Activated CD8-positive, alpha-beta memory T cell treated with anti-CD3 and anti-CD28 coated beads for 4 hours (primary cell): ENCODE data around the gene CAPZB.

Source experiments
- DNase-seq, 2 donors: peaks; one replicate each; pipeline ENCODE4 v3.0.0-alpha.2; 2020; ENCODE audit warnings: low read depth in 2 of 2

The CAPZB gene

DNA sequence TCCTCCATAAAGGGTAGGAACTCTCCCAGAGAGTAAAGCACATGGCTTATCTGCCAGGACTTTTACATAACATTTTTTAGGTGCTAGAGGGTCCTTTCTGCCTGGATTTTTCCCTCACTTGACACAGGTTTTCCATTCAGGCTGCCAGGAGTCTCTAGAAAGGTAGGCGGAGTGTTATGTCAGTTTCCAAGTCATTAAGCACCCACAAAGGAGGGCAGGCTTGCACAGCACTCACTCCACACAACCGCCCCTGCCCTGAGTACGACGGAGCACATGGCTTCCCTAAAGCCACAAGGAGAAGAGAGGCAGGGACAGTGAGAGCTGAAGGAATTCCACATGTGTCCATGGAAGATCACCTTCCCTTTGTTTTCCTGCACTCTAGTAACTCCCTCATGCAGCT is 55.7 kb downstream of the CAPZB start:
- no peak for DNase-seq

DNA sequence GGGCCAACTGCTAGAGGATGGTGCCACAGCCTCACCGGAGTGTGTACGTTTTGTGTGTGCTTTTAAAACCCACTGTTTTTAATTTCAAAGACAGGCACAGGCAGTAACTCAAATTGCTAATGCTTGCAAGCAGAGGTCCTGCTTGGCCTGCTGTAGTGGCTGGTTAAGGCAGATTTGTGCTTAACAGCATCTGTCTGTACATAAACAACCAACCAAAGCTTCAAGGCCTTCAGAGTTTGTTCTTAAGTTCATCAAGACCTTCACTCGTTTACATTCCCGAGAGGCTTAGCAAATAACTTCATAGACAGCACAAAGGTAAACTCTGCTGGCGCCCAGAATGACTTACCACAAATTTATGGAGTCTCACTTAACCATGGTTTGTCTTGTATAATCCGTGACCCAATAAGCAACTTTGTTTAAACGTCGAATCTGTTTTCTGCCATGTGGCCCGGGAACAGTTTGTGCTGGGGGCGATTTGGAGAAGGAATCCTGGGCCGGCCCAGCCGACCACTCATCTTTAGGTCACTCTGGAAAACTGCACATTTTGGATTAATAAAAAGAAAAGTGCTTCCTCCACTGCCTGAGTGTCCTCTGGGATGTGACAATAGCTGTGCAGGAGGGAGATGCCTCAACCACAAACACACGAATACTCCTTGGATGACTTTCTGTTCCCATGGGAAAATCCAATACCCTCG is 58.1 kb downstream of the CAPZB start:
- no peak for DNase-seq

DNA sequence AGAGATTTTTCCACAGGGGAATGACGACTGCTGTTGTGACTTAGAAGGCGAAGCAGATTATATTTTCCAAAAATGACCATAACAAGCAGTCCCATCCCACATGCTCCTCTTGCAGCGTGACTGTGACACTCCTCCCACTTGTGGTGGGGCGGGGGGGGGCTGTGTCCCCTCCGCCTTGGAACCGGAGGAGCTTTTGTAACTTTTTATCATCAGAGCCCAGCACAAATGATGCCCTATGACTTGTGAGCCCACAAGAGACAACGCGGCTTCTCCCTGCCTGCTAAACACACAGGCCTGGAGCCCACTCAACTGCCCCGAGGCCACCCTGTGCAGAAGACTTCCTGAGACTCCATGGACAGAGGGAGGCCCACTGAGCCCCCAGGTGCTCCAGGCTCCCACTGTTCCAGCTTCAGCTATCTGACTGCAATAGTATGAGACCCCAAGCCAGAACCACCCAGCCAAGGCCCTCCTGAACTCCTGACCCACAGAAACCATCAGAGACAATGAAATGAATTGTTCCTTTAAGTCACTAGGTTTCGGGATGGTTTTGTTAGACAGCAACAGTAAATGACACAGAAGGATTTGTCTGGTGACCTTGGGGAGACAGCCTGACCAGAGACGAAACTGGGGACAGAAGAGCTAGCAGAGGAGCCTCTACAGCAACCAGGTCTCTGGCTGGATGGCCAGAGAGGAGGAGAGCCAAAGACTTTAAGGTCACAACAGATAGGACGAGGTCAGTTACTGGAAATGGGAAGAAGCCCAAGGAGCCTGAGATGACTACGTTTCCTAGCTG is 58.8 kb downstream of the CAPZB start:
- no peak for DNase-seq

DNA sequence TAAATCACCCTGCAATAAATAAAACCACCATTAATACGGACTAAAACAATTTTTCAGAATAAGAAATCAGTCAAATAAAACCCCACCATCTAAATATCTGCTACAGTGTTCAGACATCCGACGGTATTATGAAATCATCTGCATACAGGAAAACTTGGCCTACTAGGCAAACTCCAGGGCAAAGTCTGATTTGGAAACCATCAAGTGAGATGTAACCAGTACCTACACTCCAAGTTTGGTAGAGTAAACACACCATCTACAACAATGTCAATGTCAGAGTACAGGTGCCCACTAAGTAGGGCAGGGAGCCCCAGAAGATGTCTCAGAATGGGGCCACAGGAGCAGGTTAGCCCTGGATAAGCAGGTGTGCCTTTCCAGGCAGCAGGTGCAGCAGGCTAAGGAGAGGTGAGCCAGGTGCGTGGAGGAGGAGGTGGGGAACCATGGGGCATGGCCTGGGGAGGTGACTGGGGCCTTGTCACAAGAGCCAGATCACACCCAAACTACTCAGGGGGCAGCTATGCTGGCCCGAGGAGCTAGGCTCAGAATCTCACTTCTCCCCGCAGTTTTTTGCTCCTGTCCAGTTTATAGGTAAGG is 59.6 kb downstream of the CAPZB start:
- no peak for DNase-seq

DNA sequence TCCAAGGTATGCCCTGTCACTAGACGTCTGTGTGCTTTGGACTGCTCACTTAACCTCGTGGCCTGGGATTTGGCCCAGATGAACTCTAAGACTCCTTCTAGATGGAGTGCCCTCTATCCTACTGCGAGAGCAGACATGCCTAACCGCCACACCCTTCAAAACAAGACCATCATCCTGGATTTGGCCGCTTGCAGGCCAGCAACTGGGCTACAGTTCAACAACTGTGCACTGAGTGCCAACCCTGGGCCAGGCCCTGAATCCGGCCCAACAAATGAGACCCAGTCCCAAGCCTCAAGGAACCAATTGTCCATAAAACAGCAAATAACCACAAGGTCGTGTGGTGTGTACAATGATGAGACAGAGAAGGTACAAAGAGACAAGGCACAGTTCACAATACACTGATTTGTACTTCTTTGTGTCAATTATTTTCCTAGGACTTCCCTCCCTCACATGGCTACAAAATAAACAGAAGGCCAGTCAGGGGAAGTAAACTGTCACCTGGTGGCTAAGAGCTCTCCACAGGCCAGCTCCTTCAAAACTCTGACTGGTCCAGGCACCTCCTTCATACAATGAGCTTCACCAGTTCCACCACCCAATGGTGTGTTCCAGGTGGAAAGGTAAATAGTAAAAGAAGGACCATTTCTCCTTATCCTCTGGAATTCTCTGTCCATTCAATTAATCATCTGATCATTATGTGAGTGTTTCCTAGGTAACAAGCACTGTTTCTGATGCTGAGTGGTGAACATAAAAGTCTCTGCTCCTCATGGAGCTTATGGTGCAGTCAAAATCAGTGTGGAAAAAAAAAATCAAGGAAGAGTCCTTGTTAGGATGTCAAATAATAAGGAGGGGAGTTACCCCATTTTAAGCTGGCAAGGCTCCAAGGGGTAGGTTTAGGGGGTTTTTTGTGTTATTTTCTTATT is 60.4 kb downstream of the CAPZB start:
- no peak for DNase-seq

DNA sequence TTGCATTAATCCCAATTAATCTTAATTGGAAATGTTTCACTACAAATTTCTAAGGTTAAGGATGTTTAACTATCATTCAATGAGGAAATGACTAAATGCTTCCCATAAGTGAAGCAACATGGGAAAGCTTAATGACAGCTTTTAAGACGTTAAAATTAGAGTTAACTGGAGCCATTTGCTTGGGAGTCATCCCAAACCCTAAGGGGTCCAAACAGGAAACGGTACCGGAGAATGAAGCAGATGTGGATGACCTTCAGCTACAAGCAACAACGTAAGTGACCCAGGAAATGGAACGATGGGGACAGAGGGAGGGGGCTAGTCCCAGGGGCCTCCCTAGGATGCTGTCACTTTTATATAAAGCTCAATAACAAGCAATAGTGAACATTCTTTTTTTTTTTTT is 62.2 kb downstream of the CAPZB start:
- no peak for DNase-seq

DNA sequence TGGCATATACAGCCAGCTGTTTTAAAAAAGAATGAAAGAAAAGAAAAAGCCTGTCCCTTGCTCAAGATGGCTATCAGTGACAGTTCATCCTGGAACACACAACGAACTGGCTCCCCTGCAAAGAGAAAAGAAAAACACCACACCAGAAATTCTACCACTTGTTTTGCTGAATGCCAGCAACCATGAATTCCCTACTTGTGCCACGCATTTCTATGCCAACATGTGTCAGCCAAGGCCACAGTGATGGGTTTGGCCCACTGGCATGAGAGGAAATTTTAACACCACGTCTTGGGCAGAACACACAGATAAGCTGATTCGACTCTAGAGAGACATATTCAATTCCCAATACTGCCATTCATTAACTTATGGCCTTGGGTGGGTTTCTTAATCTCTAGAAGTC is 64.0 kb downstream of the CAPZB start:
- DNase-seq = no peak

DNA sequence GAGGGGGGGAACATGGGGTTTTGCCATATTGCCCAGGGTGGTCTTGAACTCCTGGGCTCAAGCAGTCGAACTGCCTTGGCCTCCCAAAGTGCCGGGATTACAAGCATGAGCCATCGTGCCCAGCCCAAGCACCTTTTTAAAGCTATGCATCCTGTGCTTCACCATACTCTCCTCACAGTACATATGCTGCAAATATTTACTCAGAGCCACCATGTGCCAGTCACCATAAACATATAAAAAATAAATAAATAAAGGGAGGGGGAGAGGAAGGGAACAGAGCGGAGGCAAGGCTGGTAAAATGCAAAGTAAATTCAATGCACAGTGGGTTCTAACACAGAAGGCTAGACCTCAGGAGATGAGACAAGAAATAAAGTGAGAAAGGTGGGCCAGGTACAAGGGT is 64.7 kb downstream of the CAPZB start:
- DNase-seq = no peak

DNA sequence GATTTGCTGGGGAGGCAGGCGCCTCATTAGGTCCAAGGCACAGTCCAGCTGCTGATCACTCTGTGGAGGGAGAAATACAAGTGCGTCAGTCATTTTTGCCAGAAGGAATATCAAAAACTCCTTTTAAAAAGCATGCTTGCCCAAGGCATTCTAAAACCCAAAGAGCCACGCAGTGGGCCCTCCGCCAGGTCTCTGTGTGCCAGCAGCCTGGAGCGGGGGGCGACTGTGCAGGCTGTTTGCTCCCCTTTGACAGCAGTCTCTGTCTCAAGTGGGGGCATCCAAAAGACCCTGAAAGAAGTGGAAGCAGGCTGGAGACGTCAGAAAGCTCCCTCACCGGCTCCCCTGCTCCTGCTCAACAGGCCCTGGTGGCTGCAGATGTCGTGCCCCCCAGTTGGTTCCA is 65.6 kb downstream of the CAPZB start:
- no peak for DNase-seq

DNA sequence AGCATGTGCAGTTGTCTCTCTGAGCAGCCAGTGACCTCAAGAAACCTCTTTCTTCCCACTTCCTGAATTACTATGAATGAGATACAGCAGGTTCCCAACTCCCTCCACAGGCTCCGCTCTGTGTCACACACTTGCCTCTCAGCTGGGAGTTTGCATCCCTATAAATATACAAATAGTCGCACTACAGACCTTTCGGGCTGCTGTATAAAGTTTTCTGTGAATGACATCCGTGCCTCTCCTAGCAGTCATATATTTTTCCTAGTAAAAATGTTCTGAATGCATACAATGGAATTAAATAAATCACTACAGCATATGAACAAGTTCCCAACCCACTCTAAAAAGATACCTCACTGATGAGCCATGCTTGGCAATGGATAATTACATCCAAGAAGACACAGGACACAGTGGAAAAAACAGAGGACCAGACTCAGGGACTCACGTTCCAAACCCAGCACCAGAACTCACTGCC is 66.8 kb downstream of the CAPZB start:
- DNase-seq = no peak

DNA sequence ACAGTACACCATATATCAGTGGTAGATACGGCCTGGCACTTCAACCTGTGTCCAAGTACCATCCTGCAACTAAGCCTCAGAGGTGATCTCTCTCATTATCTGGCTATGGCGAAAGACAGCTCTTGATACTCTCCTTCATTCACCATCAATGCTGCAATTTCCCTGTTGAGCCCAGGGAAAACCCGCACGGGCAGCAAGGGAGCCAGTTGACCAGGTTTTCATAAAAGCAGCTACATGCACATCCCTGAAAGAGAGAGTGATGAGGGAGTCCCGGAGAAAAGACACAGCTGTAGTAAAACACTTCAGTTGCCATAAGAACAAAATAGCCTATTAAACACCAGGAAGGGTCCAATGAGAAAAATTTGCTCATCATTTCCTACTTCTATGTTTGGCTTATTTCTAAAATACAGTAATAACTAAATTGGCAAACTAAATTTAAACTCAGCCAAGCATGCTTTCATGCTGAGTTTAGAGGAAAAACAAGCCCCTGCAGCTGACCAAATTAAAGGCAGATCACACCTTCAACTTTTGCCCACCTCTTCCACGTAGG is 68.3 kb downstream of the CAPZB start:
- no peak for DNase-seq

DNA sequence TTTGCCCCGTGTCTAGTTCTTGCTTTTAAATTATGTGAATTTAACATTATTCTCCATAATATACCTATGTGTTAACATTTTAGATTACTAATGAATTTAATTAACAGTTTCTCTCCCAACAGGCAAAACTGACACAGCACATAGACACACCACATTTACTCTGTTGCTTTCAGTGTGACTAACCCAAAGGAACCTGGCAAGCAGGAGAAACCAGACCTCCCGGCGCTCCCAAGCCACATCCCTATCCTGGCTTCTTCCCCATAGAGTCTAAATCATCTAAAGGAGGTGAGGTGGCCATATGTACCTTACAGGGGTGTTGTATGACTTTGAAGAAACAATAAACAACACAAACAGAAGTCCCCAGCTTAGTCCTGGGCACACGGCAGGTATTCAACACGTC is 69.2 kb downstream of the CAPZB start:
- DNase-seq = no peak

DNA sequence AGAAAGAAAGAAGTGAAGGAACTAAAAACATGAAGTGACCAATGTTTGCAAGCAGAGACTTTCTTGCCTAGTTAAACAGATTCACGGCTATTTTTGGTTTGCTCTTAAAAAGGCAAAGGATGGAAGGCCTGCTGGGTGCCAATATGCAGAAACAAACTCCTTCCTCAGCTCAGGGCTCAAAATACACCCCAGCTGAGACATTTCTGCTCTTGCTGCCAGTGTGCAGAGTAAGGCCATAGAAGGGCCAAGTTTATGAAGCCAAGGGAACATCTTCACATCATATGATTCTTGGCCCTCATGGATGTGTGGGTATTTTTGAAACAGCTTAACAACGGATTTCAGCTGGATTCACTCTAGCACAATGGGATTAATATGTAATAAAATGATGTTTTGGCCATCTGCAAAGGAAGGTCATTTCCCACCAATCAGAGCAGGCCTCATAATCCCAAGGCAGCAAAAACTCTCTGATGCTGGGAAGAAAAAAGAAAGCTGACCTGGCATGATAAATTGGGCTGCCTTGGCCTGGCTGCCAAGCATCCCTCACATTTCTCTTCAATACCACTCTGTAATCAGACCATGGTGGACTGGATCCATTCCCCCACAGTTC is 70.7 kb downstream of the CAPZB start:
- DNase-seq = no peak

DNA sequence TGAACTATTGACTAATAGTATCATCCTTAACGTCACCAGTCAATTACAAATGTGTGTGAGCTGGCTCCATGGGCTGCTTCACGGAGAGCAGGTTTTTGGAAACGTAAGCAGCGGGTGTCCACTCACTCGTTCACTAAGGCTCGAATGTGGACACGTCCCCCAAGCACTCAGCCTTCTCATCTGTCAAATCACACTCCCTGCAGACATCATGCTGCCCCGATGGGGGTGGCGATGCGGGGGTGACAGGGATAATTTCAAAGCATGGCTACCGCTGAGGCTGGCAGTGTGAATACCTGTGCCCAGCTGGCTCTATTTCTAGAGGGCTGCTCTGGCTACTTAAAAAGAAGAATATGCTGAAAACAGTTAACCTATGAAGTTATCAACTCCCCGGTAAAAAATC is 71.3 kb downstream of the CAPZB start:
- no peak for DNase-seq

DNA sequence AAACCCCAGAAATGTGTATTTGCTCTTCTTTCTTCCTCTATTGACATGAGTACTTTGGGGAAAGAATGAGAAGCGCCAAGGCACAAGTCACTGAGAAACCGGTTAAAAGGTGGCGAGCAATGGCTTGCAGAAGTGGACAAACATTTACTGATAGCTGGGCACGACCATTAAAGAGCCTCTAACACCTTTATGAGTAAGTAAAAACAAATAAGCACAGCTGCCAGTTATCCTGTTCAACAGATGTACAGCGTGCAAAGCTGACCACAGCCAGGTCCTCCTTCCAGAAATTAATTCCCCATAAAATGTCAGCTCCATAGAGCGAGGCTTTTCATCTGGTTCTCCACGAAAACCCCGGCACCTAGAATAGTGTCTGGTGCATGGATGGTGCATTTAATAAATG is 72.7 kb downstream of the CAPZB start:
- no peak for DNase-seq

DNA sequence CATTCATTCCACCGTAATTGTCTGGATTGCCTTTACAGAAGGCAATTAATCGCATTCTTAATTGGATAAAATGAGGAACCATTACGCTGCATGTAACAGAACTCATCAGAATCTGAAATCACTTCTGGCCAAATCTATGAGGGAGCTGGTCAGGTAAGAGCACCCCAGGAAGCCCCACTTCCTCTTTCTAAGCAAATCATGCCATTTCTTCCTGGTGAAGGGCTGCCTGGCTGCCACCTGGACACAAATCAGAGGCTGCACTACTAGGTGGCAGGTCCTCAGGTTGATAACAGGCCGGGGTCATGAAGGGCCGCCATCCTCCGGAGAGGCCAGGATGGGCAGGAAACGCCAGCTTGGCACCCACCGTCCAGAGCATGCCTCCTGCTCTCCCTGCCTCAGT is 73.7 kb downstream of the CAPZB start:
- no peak for DNase-seq

DNA sequence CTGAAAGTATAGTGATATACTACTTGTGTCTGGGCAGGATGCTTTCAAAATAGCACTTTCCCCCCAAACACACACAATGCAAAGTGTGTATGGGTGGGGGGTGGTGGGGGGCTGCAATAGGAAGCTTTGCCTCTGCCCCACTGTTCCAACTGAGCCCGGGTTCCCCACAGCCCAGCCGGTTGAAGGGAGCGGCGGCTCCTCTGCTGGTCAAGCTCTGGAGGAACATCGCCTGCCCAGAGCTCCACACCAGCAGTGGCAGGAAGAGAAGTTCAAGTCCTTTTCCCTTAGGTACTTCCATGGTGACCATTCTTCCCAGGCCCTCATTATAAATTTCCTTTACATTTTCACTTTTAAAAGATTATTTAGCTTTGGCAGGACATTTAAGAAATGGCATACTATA is 74.9 kb downstream of the CAPZB start:
- no peak for DNase-seq

DNA sequence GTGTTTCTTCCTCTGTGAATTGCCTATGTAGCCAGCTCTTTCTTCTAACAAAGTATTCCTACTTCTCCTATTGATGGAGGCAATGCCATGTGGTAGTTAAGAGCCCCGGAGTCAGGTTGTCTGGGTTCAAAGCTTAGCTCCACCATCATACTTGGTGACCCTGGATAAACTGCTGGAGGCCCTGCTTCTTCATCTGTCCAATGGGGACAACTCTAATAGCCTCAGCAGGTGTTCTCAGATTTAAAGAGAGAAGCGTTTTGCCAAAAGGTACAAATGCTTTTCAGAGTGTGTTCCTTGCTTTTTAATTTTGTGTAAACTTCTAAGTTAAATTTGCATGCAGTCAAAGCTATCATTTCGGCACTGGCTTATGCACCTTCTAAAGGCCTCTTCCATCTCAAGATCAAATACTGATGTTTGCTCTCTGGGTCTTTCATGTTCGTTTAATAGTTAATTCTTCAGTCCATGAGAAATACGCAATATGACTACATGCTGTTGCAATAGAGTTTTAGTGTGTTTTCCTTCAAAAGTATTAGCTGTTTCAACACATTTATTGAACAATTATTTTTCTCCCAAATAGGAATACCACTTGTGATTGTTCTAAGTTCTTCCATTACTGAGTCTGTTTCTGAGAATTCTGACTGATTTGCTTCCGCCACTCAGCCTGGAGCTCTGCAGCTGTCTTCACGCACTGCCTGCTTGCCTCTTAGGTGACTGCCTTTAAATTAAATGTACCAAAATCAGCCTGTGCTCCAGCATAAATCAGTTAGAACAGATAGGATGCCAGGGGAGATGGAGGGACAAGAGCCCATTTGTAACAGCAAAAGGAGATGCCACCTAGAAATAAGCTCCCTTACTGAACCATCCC is 75.6 kb downstream of the CAPZB start:
- DNase-seq = no peak

DNA sequence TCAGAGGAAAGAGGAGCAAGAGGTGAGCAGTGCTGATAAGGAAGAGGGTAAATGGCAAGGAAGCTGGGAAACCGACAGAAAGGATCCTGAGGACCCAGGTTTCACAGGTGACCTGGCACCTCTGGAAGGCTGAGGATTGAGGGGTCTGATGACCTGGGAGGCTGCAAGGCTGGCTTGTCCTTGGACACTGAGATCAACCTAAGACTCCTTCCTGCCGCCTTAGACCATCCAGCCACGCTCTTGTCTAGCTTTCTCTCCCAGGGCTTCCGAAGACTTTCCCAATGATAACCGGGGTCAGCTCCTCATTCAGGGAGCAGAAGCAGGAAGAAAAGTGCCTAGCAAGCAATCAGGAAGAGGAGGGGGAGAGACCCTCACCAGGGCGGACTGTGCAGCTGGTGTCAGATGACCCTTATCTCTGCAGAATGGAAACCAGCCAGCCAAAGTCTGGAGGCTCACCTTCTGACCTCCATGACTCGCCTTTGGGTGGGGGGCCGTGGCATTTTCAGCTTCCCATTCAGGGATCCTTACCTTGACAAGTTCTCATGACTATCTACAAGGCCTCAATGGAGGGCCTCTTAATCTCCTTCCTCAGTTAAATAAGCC is 77.7 kb downstream of the CAPZB start:
- DNase-seq = no peak

DNA sequence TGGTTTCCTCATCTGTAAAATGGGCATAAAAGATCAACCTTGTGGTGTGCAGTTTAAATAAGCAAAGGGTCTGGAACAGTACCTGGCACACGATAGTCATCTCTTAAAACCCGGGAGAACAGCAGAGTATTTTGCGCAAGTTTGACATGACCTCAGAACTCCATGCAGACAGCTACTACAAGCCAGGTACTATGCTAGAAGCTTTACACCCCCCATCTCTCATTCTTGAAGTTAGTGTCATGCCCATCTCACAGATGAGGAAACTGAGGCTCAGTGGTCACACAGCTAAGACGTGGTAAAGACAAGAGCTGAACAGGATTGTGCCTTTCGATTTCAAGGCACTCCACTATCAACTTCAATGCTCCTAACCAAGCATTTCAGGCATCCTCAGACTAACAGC is 78.7 kb downstream of the CAPZB start:
- DNase-seq = no peak
